HG03135 (cell line): Measurements from ENCODE around the gene ZNF385D.
"Not testable (repeated sequence)": the region's sequence is repeated elsewhere in the genome, so short reads cannot be mapped to it uniquely, and the experiment has no call there.

Experiments used
- ATAC-seq: cut with Tn5 transposase; IDR thresholded peaks from one replicate; pipeline ENCODE4 v1.9.1; 2021; ENCODE audit warnings: mild to moderate bottlenecking, moderate library complexity; ENCODE audit not compliant: unreplicated experiment

ZNF385D gene

DNA sequence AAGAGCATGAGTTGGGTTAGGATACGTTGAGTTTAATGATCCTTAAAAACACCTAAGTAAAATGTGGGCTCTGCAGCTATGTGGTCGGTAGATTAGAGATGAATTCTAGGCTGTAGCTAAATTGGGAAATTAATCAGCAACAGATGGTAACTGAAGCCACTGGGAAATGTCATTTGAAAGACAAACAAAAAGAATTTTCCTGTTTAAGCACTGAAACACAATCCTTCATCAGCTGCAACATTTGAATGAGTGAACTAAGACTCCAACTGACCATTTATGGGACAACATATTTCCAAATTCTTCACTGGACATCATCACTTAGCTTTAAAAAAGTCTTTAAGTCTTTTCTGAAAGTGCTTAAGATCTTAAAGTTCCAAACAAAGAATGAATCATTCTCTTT is 226.9 kb downstream of the ZNF385D start:
- ATAC-seq = no peak

DNA sequence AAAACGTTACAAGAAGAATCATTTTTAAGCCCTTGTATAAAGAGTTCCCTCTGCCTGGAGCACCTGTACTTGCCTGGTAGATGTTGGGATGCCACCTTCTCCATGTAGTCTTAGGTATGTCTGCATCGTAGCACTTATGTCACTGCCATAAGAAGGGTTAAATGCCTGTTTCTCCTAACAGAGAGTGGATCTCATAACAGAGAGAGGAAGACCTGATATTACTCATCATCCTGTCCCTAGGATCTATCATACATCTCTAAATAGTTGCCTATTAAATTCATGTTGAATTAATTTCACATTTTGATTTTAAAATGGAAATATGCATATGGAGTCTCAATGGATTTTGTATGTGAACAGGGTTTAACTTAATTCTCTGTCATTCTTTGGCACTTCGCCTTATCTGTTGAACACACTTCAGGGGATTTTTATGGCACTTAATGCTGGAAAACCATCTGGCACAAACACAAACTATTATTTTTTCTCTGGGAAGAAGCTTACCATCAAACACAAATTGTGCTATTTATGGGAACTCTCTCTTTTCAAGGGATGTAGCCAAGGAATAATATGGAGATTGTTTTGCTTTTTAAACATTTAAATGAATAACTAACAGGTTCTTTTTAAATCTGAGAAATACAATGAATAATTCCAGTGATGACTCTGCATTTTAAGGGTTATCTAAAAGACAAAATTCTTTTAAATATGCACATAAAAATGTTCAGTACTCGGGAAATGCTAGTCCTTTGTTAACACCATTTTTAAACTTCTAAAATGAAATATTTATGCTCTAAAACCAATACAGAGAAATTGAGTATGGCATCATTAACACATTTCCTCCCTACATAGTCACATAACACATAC is 230.7 kb downstream of the ZNF385D start:
- no peak for ATAC-seq

DNA sequence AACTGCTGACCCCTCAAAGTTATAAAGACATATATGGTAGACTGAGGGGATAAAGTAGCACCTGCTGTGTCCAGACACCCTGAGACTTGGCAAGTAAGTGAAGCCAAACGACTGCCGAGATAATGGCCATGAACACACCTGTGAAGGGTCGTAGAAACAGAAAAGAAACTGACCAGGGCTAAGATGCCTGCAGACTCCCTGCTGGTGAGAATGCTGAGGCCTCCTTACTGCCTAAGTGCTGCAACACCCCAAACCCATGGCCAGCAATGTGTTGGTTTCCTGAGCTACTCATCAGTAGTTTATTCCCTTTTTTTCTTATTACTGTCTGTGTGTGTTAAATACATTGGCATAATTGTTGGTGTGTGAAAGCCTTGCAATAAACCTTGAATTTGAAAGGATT is 233.8 kb downstream of the ZNF385D start:
- no peak for ATAC-seq

DNA sequence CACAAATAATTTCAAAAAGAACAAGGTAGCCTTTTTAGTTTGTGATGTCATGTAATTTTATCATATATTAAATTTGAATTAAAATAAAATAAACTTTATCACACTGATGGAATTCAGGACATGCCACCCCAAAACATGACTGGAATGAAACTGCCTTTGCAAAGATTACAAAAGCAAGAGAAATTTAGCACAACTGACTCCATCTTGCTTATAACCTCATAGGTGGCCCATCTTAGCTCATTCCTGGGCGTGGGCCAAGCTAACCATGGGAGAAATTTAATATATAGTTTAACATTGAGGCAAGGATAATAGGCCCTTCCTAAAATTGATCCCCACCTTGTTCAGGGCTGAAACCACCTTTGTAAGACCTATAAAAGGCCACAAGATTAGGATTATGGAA is 235.6 kb downstream of the ZNF385D start:
- ATAC-seq = no peak

DNA sequence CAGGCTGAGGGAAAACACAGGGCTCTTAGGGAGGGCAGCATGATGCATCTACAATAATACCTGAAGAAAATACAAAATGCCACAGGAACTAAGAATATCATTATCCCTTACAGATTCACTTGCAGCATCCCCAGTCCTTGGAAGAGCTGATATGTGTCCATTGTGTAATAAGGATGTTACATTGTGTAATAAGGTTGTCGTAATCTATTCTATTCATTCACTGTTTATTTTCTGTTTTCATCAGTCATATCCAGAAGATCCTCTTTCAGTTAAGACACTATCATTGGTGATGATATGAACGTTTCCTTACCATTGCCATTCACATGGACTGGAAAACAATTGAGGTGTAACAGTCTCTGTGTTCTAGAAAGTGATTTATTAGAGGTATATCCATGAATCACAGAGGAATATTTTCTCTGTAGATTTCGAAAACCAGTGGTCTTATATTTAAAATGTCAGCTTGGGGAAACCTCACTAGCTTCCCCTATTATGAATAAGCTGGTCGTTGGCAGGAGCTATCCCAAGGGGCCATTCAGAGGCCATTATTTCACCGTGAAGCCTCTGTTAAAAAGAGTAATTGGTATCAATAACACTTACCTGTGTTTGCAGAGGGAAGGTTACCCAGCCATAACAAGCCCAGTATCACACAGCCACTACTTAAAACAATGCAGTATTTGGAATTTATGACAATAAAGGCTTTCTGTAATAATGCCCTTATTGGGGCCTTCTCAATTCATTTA is 241.1 kb downstream of the ZNF385D start:
- no peak for ATAC-seq

DNA sequence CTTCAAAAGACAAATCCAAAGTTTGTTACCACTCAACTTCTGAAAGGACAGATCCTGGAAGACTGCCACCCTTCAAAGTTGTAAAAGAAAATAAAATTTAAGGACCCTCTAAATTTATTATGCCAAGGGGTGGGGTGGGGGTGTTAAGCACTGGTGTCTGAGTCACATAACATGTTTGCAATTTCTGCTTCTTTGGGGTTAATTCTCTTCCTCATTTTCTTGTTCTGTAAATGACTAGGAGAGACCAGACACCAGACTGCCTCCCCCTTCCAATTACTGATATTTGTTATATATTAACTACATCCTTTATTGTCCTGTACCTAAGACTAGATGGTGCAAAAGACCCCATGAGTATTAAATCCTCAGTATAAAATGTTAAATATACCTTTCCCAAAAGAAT is 242.8 kb downstream of the ZNF385D start:
- ATAC-seq = no peak

DNA sequence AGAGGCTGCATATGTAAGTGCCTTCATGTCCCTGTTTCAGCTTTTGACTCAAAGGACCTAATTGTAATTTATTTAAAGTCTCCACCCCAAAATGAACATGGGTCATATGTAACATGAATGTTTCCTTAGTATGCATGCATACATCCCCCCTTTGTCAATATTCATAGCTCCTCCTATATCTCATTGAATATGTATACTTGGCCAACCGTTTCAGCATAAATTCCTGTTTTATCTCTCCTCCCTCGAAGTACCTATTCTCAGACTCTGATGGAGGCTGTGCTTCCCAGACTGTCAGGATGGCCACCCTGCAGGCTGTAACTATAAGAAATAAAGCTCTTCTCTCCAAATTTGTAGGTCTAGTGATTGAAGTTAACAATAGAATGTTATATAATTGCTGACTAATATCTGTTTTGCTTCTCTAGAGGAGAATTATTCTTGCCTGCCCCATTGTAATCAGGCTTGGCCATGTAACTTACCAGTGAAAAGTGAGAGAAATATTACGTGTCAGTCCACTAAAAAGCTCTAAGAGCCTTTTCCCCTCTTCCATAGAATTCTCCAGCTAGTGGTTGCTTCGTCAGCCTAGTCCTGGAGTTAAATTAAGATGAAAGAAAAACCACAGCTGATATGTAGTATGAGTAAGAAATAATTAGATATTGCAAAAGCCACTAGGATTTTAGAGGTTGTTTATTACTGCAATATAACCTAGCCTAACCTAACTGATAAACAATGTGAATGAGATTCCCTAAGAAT is 245.1 kb downstream of the ZNF385D start:
- ATAC-seq = no peak

DNA sequence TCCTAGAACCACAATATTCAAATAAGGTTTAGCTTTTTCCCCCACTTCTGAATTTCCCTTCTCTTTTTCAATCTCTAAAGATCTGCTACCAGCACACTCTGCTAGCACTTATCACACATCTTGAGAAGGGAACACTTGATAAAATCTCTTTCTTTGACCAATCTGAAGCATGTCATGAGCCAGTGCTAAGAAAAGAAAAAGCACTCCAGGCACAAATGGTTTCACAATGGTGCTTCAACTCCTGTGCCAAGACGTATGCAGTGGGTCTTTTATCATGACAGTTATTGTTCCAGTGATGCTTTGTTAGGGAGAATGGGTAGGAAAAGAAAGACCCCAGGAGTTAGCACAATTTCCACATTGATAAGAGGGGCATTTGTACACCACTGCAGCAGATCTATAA is 248.4 kb downstream of the ZNF385D start:
- no peak for ATAC-seq

DNA sequence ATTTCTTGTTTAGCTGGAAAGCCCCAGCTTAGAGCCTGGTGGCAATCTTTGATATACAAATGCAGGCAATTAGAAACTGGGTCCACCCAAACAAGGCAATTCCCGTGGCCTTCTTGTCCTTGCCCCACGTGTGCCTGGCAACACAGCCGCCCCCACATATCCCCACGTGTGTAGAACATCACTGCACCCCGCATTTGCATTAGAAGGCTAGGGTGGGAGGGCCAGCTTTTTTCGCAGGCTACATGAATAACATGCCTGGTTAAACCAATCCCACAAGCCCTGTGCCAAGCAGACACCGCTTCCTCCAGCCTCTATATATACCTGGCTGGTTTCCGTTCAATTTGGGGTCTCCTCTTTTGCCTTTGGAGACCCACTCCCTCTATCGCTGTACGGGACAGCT is 250.2 kb downstream of the ZNF385D start:
- no peak for ATAC-seq

DNA sequence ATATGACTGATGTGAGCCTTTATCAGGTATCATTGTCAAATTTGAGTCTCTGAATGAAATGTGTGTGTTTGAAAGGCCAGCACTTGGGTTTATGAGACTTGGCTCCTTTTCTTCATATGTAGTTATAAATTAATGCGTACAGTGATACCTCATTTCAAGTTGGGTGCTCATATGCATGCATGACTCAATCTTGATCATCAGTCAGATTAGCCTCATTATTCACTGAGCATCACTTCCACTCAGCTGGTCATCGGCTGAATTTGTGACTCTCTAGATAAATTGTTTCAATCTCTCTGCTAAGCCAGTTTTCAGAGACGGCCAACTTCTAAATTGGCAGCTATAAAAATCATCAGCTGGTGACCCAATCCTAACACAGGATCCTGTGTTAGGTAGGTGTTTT is 260.3 kb downstream of the ZNF385D start:
- ATAC-seq = not testable (repeated sequence)

DNA sequence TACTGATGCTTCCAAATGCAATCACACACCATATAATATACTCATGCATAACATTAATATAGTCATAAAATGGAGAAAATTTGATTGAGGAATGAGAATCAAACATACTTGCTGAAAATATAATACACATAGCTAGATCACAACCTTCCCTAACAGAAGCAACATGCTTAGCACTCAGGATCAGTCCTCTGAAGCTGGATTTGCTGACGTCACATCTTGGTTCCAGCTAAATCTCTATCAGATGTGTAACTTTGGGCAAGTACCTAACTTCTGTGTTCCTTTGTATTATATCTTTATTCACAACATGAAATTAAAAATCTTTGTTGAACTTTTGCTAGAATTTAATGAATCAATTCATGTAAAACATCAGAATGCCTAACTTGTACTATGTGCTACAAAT is 263.5 kb downstream of the ZNF385D start:
- no peak for ATAC-seq

DNA sequence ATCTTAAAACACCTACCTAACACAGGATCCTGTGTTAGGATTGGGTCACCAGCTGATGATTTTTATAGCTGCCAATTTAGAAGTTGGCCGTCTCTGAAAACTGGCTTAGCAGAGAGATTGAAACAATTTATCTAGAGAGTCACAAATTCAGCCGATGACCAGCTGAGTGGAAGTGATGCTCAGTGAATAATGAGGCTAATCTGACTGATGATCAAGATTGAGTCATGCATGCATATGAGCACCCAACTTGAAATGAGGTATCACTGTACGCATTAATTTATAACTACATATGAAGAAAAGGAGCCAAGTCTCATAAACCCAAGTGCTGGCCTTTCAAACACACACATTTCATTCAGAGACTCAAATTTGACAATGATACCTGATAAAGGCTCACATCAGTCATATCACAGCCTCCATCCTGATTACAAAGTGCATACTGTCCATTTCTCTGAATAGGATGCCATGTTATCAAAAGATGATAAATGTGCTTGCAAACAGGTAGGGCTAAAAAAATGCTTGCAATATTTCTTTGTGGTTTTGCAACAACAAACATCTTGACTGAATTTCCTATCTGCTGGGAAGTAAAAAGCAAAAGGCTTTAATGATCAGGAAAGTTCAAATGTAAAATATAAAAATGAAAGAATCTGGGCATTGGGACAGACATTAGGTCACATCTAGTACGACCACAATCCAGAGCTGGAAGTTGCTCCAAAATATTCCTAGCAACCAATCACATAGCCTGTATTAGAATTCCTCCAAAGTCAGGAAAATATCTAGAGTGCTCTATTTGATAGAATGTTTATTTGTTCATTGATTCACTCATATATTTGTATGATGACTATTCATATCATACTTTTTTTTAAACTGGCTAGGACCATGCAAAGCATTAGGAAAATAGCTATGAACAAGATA is 264.7 kb downstream of the ZNF385D start:
- ATAC-seq = not testable (repeated sequence)

DNA sequence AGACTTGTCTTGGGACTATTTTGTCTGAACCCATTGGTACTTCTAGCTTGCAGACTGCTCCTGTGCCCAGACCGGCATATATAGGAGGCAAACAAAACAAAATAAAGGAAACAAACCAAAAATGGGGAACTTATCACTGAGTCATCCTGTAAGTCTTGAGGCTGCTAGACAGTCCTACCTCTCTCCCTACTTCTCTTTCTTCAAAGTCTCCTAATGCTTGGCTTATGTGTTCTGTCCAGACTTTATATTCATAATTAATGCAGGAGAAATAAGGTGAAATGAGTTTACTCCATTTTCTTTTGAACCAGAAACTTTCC is 266.2 kb downstream of the ZNF385D start:
- peak; percentile 26 for ATAC-seq

DNA sequence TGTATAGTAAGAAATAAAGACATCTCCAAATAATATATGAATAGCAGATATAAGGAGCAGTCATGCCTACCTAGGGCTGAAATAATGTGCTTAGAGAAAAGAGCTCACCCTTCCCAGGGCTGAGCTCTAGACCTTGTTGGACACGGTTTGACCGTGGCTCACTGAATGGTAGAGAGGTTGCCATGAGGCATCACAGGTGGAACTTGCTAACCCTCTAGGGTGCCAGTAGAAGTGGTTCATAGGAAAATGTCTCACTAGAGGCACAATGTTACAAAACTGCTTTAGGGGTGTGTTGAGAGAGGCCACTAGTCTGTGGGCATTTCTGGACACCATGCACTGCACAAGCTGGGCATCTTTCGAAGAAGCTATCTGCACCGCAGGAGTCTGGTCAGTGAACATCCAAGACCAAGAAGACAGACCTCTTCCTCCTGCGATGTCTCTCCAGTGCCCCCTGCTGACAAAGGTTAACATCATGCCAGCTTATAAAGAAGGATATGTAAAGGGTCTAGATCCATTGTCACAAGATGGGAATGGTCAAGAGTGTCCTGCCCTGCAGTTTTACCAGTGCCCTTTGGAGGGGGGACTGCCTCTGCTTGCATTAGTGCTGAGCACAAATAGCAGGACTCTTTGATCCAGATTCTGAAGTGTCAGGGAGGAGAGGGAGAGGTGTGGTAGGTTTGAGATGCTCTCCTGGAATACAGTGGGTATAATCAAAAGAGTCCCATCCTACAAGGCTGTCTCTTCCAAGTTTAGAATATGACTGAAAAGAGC is 266.8 kb downstream of the ZNF385D start:
- ATAC-seq = peak; percentile 72

DNA sequence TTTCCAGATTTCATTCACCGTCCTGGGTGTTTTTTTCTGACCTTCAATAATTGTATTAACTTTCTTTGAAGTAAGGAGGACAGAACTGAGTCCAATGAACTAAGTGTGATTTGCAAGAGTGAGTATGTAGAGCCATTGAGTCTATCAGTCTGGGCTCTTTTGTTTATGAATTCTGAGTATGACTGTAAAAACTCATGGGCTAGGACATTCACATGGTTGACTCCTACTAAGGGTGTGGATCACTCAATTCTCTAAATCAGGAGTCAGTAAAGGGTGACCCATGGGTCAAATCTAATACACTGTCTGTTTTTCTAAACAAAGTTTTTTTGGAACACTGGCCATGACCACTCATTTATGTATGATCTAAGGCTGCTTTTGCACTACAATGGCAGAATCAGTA is 269.0 kb downstream of the ZNF385D start:
- ATAC-seq = no peak

DNA sequence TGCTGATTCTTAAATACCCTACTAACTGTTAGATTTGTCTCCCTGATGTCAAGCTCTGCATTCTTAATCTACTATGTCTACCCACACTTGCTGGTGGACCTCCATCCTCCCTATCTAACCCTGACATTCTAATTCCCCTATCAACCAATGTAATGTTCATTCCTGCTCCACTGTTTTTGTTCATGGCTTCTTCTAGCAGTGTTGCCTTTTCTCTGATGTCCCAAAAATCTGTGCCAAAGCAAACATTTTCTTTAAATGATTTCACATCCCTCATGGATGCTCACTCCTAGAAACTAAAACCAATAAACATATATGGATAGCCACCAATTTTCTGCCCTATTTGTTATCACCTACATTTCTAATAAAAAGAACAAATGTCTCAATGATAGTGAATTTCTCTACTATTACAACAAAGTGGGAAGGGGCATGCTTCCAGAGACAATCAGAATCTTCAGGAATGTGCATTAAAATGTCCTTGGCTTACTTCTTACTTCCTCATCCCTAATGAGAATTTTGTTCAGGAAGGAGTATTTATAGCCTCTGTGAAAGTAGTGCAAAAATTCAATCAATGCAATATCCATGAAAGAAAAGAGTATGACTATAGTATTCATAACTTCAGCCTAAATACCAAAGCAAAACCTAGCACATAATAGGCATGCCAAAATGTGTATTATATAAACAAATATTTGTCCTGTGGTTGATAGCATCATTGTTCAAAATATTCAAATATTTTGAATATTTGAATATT is 273.3 kb downstream of the ZNF385D start:
- no peak for ATAC-seq

DNA sequence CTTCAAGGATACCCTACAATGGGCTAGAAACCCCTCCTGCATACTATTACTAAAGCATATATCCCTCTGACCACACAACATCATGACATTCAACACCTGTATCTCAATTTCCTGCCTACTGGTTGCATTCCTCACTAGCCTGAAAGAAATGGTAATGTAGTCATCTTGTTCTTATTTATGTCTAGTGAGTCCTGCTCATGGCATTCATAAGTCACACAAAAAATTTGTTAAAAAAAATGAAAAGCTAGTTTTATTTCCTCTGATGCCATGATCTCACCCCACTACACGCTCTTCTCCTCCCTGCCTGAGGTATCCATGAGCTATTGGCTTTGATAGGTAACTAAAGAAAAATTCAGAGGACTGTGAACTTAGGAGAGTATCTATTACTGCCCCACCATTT is 284.5 kb downstream of the ZNF385D start:
- ATAC-seq = no peak

DNA sequence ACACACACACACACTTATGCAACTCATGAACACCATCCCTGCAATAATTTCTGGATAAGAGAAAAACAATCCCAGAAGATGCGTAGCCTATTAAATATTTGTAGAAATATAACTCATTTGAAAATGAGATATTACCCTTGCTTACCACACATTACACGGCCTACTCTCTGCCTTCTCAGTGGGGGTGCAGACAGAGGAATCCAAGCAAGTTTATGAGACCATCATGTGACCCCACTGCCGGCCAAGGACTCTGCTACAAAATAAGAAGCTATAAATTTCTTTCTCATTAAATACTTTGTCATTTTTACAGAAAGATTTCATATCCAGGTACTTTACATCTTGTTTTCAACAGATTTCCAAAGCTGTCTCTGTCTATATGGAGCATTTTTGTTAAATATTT is 286.3 kb downstream of the ZNF385D start:
- ATAC-seq = no peak

DNA sequence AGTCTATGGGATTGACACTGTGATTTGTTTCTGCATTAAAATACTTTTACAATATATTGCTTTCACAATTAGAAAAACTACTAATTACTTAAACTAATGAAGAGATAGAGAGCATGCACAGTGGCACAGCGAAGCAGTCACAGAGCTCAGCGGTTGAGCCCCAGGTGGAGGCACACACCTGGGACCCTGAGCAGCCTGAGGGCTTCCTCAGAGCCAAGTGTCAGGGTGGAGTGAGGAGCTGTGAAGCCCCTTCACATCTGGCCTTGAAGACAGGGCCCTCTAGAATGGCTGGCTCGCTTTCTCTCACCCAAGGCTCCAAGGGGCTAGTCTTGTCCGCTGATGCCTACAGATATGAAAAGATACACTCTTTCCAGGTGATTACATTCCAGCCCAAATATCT is 287.7 kb downstream of the ZNF385D start:
- no peak for ATAC-seq
